Subcutaneous adipose tissue (tissue), 4 donors: ENCODE data around the gene GPR35. TPM values are rescaled to one million over a fixed set of nuclear protein-coding genes. Genes with fewer than 3 reads are reported as not detected.

Experiments used
- CTCF ChIP-seq: fragments of 450-650 bp; IDR thresholded peaks from one replicate; pipeline ENCODE4 v1.5.1; 2016; ENCODE audit warnings: low read depth, mild to moderate bottlenecking, control low read depth, antibody characterized with exemption, moderate library complexity
- total RNA-seq, 4 donors: library from RNA; depleted of rRNA; stranded (reverse); fragments of >200 nt; gene quantifications; one replicate each; pipeline ENCODE4 v1.1.0, GENCODE V29; 2016

The GPR35 gene
- total RNA-seq, 4 donors from 2014 or later: 0.44 to 3.9 (median 0.94) TPM; not detected in 1

GRCh38 chr2:240613781-240614180, 11.5 kb upstream of the GPR35 start:
- TF ChIP-seq CTCF: no peak

- no peak for TF ChIP-seq CTCF
Observed at GRCh38 chr2:240614391-240614790, 10.9 kb upstream of the GPR35 start.

GRCh38 chr2:240615396-240615795, 9.9 kb upstream of the GPR35 start:
- no peak for TF ChIP-seq CTCF

GRCh38 chr2:240615820-240616547, 9.3 kb upstream of the GPR35 start:
- no peak for TF ChIP-seq CTCF

- TF ChIP-seq CTCF: no peak
Observed at GRCh38 chr2:240618776-240619175, 6.5 kb upstream of the GPR35 start.

- no peak for TF ChIP-seq CTCF
Observed at GRCh38 chr2:240619506-240620148, 5.7 kb upstream of the GPR35 start.

- TF ChIP-seq CTCF: no peak
Observed at GRCh38 chr2:240620149-240620731, 5.0 kb upstream of the GPR35 start.
